Stomach (tissue), 9 donors: Measurements from ENCODE around the gene ARHGAP25. TPM values are rescaled to one million over a fixed set of nuclear protein-coding genes. Genes with fewer than 3 reads are reported as not detected.

Source experiments
- DNase-seq, 2 donors: peaks; one replicate each; pipeline versions ENCODE4 v3.0.0 to v3.0.0-alpha.2; 2013 to 2019
- H3K27ac ChIP-seq, 5 donors: fragments of 200-600 bp in 4 of 5; sonication (generic) in 4 of 5; one replicate each; pipeline ENCODE4 v1.5.1; 2013 to 2019; ENCODE audit warnings: mild to moderate bottlenecking in 1 of 5, moderate library complexity in 1 of 5
- H3K27me3 ChIP-seq, 3 donors: fragments of 200-600 bp; sonication (generic); one replicate each; pipeline ENCODE4 v1.5.1; 2017 to 2019; ENCODE audit warnings: mixed run types in 1 of 3
- H3K36me3 ChIP-seq, 4 donors: fragments of 200-600 bp; sonication (generic); 1 replicate in 3 of 4; 2 replicates in 1 of 4; pipeline ENCODE4 v1.5.1; 2016 to 2019
- H3K4me1 ChIP-seq, 4 donors: fragments of 200-600 bp; sonication (generic); one replicate each; pipeline ENCODE4 v1.5.1; 2016 to 2019
- H3K4me3 ChIP-seq, 4 donors: fragments of 200-600 bp; sonication (generic) in 3 of 4; one replicate each; pipeline ENCODE4 v1.5.1; 2016 to 2019; ENCODE audit warnings: mild to moderate bottlenecking in 1 of 4
- H3K9me3 ChIP-seq, 4 donors: fragments of 200-600 bp; sonication (generic); one replicate each; pipeline ENCODE4 v1.5.1; 2016 to 2019
- CTCF ChIP-seq, 7 experiments: fragments of 450-650 bp in 4 of 7; fragments of 200-600 bp in 3 of 7; sonication (generic) in 3 of 7; IDR thresholded peaks; one replicate each; pipeline ENCODE4 v1.5.1; 2016 to 2019; ENCODE audit warnings: antibody characterized with exemption in 7 of 7, control low read depth in 2 of 7, mild to moderate bottlenecking in 1 of 7
- EP300 ChIP-seq: sonication (generic); formaldehyde crosslinking; IDR thresholded peaks from one replicate; pipeline ENCODE4 v1.6.1; 2017; ENCODE audit warnings: antibody characterized with exemption
- POLR2A ChIP-seq, 4 donors: fragments of 450-650 bp; IDR thresholded peaks; one replicate each; pipeline ENCODE4 v1.6.1; 2016; ENCODE audit warnings: antibody characterized with exemption in 4 of 4, control low read depth in 2 of 4, mild to moderate bottlenecking in 1 of 4, moderate library complexity in 1 of 4
- POLR2AphosphoS5 ChIP-seq, 3 donors: sonication (generic); formaldehyde crosslinking; IDR thresholded peaks; one replicate each; pipeline ENCODE4 v1.6.1; 2016; ENCODE audit warnings: antibody characterized with exemption in 3 of 3
- WGBS, 5 donors: extraction: QIAGEN DNeasy Blood & Tissue Kit in 3 of 5; methylation state at CpG; one replicate each; pipeline versions ENCODE4 v1.1.5 to v1.1.7; 2013 to 2018; 5-methylcytosine and 5-hydroxymethylcytosine counted together
- intact Hi-C: fragments of 100-400 bp; cut with DNase I; formaldehyde crosslinking; loops from one replicate; pipeline ENCODE4 v1.15.1; 2023; ENCODE audit warnings: low total_unique reads
- polyA plus RNA-seq, 3 donors: library from polyadenylated mRNA; stranded (reverse); fragments of 200-250 nt; gene quantifications; one replicate each; pipeline ENCODE4 v1.2.3, GENCODE V29; 2013
- total RNA-seq, 5 donors: library from RNA; depleted of rRNA; stranded (reverse); fragments of >200 nt; gene quantifications; one replicate each; pipeline versions ENCODE4 v1.1.0 to v1.2.3, GENCODE V29; 2014 to 2016
- donor health status: healthy with polysubstance abuse.
- donor health status: Bipolar disorder and iron deficiency.
- donor health status: healthy.

Gene ARHGAP25
- total and polyA plus RNA-seq, 8 donors, result 0.29 to 17.1 (median 4.0) TPM; not detected in 1

GRCh38 chr2:68837164-68837860, 102.7 kb downstream of the ARHGAP25 start:
- TF ChIP-seq POLR2A (IDR thresholded peaks at IDR 0.05) (no peak), CTCF (IDR thresholded peaks at IDR 0.05) (peak in 5 of 7 experiments; percentile 48 to 76 (median 59))
- H3K27me3 ChIP-seq, result no peaks in the 10 kb centered on the region
- H3K4me3 ChIP-seq, result no peak overlapping the region
- WGBS, 5 donors, result 55 to 63% (median 60%) methylated on average over 9 to 15 of the region's 15 CpGs
- H3K27ac ChIP-seq, result peak overlapping the region in 1 of 5 donors; percentile 12
- intact Hi-C loops, result no loop called here
- H3K36me3 ChIP-seq, result no peaks in the 10 kb centered on the region
- H3K9me3 ChIP-seq, result no peaks in the 10 kb centered on the region
- peak; percentile 82 to 83 for DNase-seq
- H3K4me1 ChIP-seq, result peaks cover 0 to 22% (median 4%) of the 10 kb centered on the region in 4 donors

GRCh38 chr2:68837861-68838341, 103.3 kb downstream of the ARHGAP25 start:
- intact Hi-C loops, result no loop called here
- no peak for TF ChIP-seq POLR2A (IDR thresholded peaks at IDR 0.05)
- no peak for TF ChIP-seq POLR2AphosphoS5 (IDR thresholded peaks at IDR 0.05)
- no peak for TF ChIP-seq EP300
- no peak for TF ChIP-seq CTCF (IDR thresholded peaks at IDR 0.05)
- Histone ChIP-seq H3K27me3 (no peaks in the 10 kb centered on the region), H3K4me3 (no peak overlapping the region), H3K36me3 (no peaks in the 10 kb centered on the region), H3K4me1 (peaks cover 0 to 16% (median 0%) of the 10 kb centered on the region in 4 donors), H3K9me3 (no peaks in the 10 kb centered on the region), H3K27ac (no peak overlapping the region)
- DNase-seq, result no peak
- 53 to 80% (median 71%) methylated on average over 3 of the region's 3 CpGs for WGBS, 5 donors

DNA sequence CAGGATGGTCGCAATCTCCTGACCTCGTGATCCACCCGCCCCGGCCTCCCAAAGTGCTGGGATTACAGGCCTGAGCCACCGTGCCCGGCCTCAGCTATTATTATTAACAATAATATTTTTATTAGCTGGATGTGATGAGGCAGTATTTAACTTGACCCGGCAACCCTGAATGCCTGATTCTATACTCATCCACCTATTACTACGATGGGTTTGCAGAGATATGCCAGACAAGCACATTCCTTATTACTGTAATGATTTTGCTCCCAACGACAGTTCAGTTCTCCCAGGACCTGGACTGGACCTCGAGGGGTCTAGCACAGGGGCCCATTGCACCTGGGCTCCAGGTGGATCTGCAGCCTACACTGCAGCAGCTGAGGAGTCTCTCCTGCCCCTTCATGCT, 104.0 kb downstream of the ARHGAP25 start:
- 88 to 93% (median 90%) methylated on average over 10 of the region's 10 CpGs for WGBS, 5 donors
- Histone ChIP-seq H3K27me3 (no peaks in the 10 kb centered on the region), H3K27ac (no peak overlapping the region), H3K4me3 (no peak overlapping the region), H3K4me1 (peaks cover 0 to 12% (median 0%) of the 10 kb centered on the region in 4 donors), H3K36me3 (no peaks in the 10 kb centered on the region), H3K9me3 (no peaks in the 10 kb centered on the region)
- no peak for DNase-seq
- TF ChIP-seq CTCF (IDR thresholded peaks at IDR 0.05) (no peak), EP300 (no peak), POLR2AphosphoS5 (IDR thresholded peaks at IDR 0.05) (no peak), POLR2A (IDR thresholded peaks at IDR 0.05) (no peak)
- intact Hi-C loops, result no loop called here

DNA sequence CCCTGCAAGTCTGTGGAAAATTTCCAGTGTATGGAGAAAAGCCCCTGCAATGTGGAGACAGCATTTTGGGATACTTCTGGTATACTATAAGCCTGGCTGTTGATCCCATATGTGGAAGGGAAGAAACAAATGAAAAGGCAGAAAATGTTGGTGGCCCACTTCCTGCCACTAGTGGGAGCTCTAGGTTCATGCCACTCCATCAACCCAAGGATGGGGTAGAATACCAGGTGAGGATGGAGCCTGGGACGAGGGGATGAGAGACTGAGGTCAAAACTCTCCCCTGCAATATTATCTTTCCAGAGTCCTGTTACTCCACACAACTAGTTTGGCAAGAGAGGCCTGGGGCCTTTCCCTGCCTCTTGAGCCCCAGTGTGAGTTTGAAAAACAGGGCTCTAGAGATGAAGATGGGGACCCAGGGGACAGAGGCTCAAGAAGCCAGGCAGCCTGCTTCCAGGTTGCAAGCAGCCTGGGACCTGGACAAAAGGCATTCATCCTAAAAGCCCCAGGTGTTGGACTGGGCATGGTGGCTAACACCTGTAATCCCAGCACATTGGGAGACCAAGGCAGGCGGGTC, 104.7 kb downstream of the ARHGAP25 start:
- H3K27me3 ChIP-seq, result no peaks in the 10 kb centered on the region
- no peak overlapping the region for H3K27ac ChIP-seq
- H3K9me3 ChIP-seq, result no peaks in the 10 kb centered on the region
- H3K36me3 ChIP-seq, result no peaks in the 10 kb centered on the region
- TF ChIP-seq POLR2A (IDR thresholded peaks at IDR 0.05), result no peak
- TF ChIP-seq CTCF (IDR thresholded peaks at IDR 0.05), result peak in 5 of 7 experiments; percentile 12 to 44 (median 17)
- no peak overlapping the region for H3K4me3 ChIP-seq
- no peak for DNase-seq
- intact Hi-C loops, result no loop called here
- peaks cover 0 to 12% (median 0%) of the 10 kb centered on the region in 4 donors for H3K4me1 ChIP-seq
- WGBS, 5 donors, result 89 to 96% (median 92%) methylated on average over 2 of the region's 2 CpGs
